ENCODE results near the gene CR2. TPM values are rescaled to one million over a fixed set of nuclear protein-coding genes. Genes with fewer than 3 reads are reported as not detected.

Gene CR2
- polyA plus RNA-seq, 1 of the 3 experiments (the other 2 are of a cell fraction), result not detected

GRCh38 chr1:207461649-207462048, 7.5 kb downstream of the CR2 start:
- Histone ChIP-seq H3K36me3 (replicated peaks in 1 of 2; ENCODE audit: control insufficient read depth in 1 of 2, insufficient read depth in 2 of 2, low read length in 1 of 2) (no peaks in the 10 kb centered on the region), H3K79me2 (ENCODE audit: insufficient read depth) (no peaks in the 10 kb centered on the region), H3F3A (replicated peaks; ENCODE audit: insufficient read depth) (no peaks in the 10 kb centered on the region), H3K4me3 (ENCODE audit: low read depth in 2 of 2, low read length in 1 of 2) (no peak overlapping the region), H3K4me2 (no peak overlapping the region), H3K9me2 (no peaks in the 10 kb centered on the region), H3K9me3 (no peaks in the 10 kb centered on the region), H4K20me1 (ENCODE audit: insufficient read depth) (no peaks in the 10 kb centered on the region), H3K4me1 (ENCODE audit: control insufficient read depth in 1 of 2, insufficient read depth in 2 of 2, low read depth in 1 of 2, low read length in 1 of 2) (no peaks in the 10 kb centered on the region), H3K9ac (no peak overlapping the region), H3K27me3 (ENCODE audit: insufficient read depth) (no peaks in the 10 kb centered on the region), H2AFZ (ENCODE audit: low read depth) (no peak overlapping the region), H3K27ac (ENCODE audit: low read depth in 2 of 2, low read length in 1 of 2) (no peak overlapping the region)
- 0% methylated on average over 1 of the region's 1 CpG for WGBS (ENCODE audit: low lambda C conversion rate)
- ChIA-PET CTCF (no interaction called here), POLR2A (no interaction called here)
- DNase-seq, result no peak
- TF ChIP-seq CTCF (IDR thresholded peaks at IDR 0.05) (no peak), FOSL2 (IDR thresholded peaks at IDR 0.05; ENCODE audit: borderline replicate concordance, low read depth) (no peak), FOXM1 (IDR thresholded peaks at IDR 0.05; ENCODE audit: low read depth) (no peak), GABPA (IDR thresholded peaks at IDR 0.05; ENCODE audit: low read depth) (no peak), SMC3 (IDR thresholded peaks at IDR 0.05; ENCODE audit: low read depth, low read length) (no peak), TEAD4 (IDR thresholded peaks at IDR 0.05; ENCODE audit: borderline replicate concordance, insufficient read depth) (no peak), MAX (IDR thresholded peaks at IDR 0.05; ENCODE audit: low read depth) (no peak), SIN3A (IDR thresholded peaks at IDR 0.05; ENCODE audit: borderline replicate concordance, low read depth, low read length) (no peak), REST (IDR thresholded peaks at IDR 0.05; ENCODE audit: low read depth, low read length) (no peak), NFIC (IDR thresholded peaks at IDR 0.05; ENCODE audit: borderline replicate concordance) (no peak), MEF2A (IDR thresholded peaks at IDR 0.05; ENCODE audit: borderline replicate concordance, low read depth) (no peak), FOXJ3 (CRISPR knock-in tag; IDR thresholded peaks at IDR 0.05) (no peak), TCF12 (IDR thresholded peaks at IDR 0.05) (no peak), JUND (IDR thresholded peaks at IDR 0.05) (no peak), EP300 (IDR thresholded peaks at IDR 0.05; ENCODE audit: borderline replicate concordance in 1 of 2, low read depth in 1 of 2, low read length in 1 of 2) (no peak), YY1 (IDR thresholded peaks at IDR 0.05; ENCODE audit: low read depth) (no peak), MXI1 (IDR thresholded peaks at IDR 0.05; ENCODE audit: low read depth, low read length) (no peak), RCOR1 (IDR thresholded peaks at IDR 0.05; ENCODE audit: low read length) (no peak)
- TF ChIP-seq, protein P1, sequence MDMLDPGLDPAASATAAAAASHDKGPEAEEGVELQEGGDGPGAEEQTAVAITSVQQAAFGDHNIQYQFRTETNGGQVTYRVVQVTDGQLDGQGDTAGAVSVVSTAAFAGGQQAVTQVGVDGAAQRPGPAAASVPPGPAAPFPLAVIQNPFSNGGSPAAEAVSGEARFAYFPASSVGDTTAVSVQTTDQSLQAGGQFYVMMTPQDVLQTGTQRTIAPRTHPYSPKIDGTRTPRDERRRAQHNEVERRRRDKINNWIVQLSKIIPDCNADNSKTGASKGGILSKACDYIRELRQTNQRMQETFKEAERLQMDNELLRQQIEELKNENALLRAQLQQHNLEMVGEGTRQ (IDR thresholded peaks at IDR 0.05; ENCODE audit: borderline replicate concordance, low read depth, low read length), result no peak
- TF ChIP-seq, protein P2, sequence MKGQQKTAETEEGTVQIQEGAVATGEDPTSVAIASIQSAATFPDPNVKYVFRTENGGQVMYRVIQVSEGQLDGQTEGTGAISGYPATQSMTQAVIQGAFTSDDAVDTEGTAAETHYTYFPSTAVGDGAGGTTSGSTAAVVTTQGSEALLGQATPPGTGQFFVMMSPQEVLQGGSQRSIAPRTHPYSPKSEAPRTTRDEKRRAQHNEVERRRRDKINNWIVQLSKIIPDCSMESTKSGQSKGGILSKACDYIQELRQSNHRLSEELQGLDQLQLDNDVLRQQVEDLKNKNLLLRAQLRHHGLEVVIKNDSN (IDR thresholded peaks at IDR 0.05; ENCODE audit: borderline replicate concordance, low read depth), result no peak

All from SK-N-SH (cell line).